Panc1 (cell line): ENCODE data around the gene MMP8. TPM values are rescaled to one million over a fixed set of nuclear protein-coding genes. Genes with fewer than 3 reads are reported as not detected.
"Not testable (repeated sequence)": the region's sequence is repeated elsewhere in the genome, so short reads cannot be mapped to it uniquely, and the experiment has no call there.

Experiments
- ATAC-seq: fragments of 200-7000 bp; cut with Tn5 transposase; 2 replicates; pipeline ENCODE4 v1.9.1; 2020; ENCODE audit warnings: mild to moderate bottlenecking, moderate library complexity
- BruUV-seq: library from RNA; stranded (reverse); fragments of 400-500 nt; replicated peaks from 2 replicates; lab custom pipeline; 2021; lab: Mats Ljungman, UMichigan
- CTCF ChIA-PET: fragments of 300-600 bp; sonication (Branson Sonifier 250); formaldehyde crosslinking; loops from one replicate; lab custom pipeline; 2022; ENCODE audit warnings: antibody characterized with exemption; lab: Charles Lee
- POLR2A ChIA-PET: fragments of 300-600 bp; sonication (Branson Sonifier 250); formaldehyde crosslinking; loops from one replicate; lab custom pipeline; 2022; ENCODE audit warnings: antibody characterized with exemption; lab: Charles Lee
- DNase-seq: peaks from one replicate; pipeline ENCODE4 v3.0.0-alpha.2; 2010; ENCODE audit warnings: low read depth, low spot score
- H3K27ac ChIP-seq: 2 replicates; pipeline ENCODE4 v1.5.1; 2011; ENCODE audit warnings: mild to moderate bottlenecking, low read length, inconsistent platforms
- H3K27me3 ChIP-seq: fragments of 200-500 bp; sonication (Bioruptor generic); 2 replicates; pipeline ENCODE4 v1.6.0; 2014; ENCODE audit warnings: low read length, inconsistent platforms; ENCODE audit not compliant: control insufficient read depth, insufficient read depth
- H3K36me3 ChIP-seq: fragments of 200-500 bp; sonication (Bioruptor generic); 2 replicates; pipeline ENCODE4 v1.5.1; 2014; ENCODE audit warnings: inconsistent platforms, mild to moderate bottlenecking, low read length, moderate library complexity; ENCODE audit not compliant: control insufficient read depth, insufficient read depth
- H3K4me1 ChIP-seq: 2 replicates; pipeline ENCODE4 v1.5.1; 2011; ENCODE audit warnings: inconsistent platforms, mild to moderate bottlenecking, low read length, moderate library complexity; ENCODE audit not compliant: control insufficient read depth, insufficient read depth
- H3K4me3 ChIP-seq, 2 experiments: 2 replicates each; pipeline ENCODE4 v1.5.1; 2011 to 2012; ENCODE audit warnings: low read depth in 2 of 2, low read length in 2 of 2, mild to moderate bottlenecking in 2 of 2, inconsistent platforms in 1 of 2, moderate library complexity in 1 of 2
- H3K9me3 ChIP-seq: fragments of 200-500 bp; sonication (Bioruptor generic); 2 replicates; pipeline ENCODE4 v1.5.1; 2014; ENCODE audit warnings: low read depth, mild to moderate bottlenecking, inconsistent platforms, low read length, moderate library complexity; ENCODE audit not compliant: control insufficient read depth, insufficient read depth
- POLR2AphosphoS5 ChIP-seq: IDR thresholded peaks from 2 replicates; pipeline ENCODE4 v1.6.1; 2012; ENCODE audit warnings: mild to moderate bottlenecking, low read depth, low read length, moderate library complexity
- REST ChIP-seq, 2 experiments: IDR thresholded peaks; 2 replicates each; pipeline ENCODE4 v1.6.1; 2011 to 2012; ENCODE audit warnings: low read depth in 2 of 2, control low read depth in 1 of 2, low read length in 1 of 2, mild to moderate bottlenecking in 1 of 2, moderate library complexity in 1 of 2; ENCODE audit not compliant: insufficient read depth in 1 of 2
- in situ Hi-C: cut with HindIII; loops from 2 replicates; pipeline ENCODE4 v1.10.0; 2016; ENCODE audit warnings: low sequenced_read_pairs, low pct_unique_long_range_greater_than_20kb
- intact Hi-C: fragments of 100-400 bp; cut with micrococcal nuclease; formaldehyde crosslinking; loops from one replicate; pipeline ENCODE4 v1.10.0; 2022; ENCODE audit not compliant: unreplicated experiment
- total RNA-seq: library from RNA; stranded (reverse); gene quantifications from one replicate; pipeline ENCODE4 v1.2.1, GENCODE V29; 2021; ENCODE audit not compliant: unreplicated experiment
- TF ChIP-seq, protein P1 (sequence below): fragments of 450-650 bp; IDR thresholded peaks from 2 replicates; pipeline ENCODE4 v1.5.1; 2017; ENCODE audit warnings: mild to moderate bottlenecking

MMP8 gene
- total RNA-seq, 1 experiment from 2014 or later = not detected

GRCh38 chr11:102734650-102735049 is 9.9 kb upstream of the MMP8 start:
- no peak for TF ChIP-seq REST (IDR thresholded peaks at IDR 0.05; ENCODE audit: insufficient read depth in 1 of 2, low read depth in 2 of 2, low read length in 1 of 2)
- TF ChIP-seq, protein P1, sequence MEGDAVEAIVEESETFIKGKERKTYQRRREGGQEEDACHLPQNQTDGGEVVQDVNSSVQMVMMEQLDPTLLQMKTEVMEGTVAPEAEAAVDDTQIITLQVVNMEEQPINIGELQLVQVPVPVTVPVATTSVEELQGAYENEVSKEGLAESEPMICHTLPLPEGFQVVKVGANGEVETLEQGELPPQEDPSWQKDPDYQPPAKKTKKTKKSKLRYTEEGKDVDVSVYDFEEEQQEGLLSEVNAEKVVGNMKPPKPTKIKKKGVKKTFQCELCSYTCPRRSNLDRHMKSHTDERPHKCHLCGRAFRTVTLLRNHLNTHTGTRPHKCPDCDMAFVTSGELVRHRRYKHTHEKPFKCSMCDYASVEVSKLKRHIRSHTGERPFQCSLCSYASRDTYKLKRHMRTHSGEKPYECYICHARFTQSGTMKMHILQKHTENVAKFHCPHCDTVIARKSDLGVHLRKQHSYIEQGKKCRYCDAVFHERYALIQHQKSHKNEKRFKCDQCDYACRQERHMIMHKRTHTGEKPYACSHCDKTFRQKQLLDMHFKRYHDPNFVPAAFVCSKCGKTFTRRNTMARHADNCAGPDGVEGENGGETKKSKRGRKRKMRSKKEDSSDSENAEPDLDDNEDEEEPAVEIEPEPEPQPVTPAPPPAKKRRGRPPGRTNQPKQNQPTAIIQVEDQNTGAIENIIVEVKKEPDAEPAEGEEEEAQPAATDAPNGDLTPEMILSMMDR = peak; percentile 13; the same call in 1 of the 2 replicates
- TF ChIP-seq POLR2AphosphoS5 = no peak
- in situ Hi-C loops (no loop called here), intact Hi-C loops (loop anchor here (5.0 kb wide), 1 partner anchor 323 kb away; no protein-coding TSS in a partner anchor)
- CTCF ChIA-PET = no interaction called here
- POLR2A ChIA-PET = no interaction called here
- no peak for DNase-seq
- peaks cover 16% of the 10 kb centered on the region for H3K27me3 ChIP-seq
- H3K4me1 ChIP-seq = no peaks in the 10 kb centered on the region
- ATAC-seq = no peak
- H3K27ac ChIP-seq = no peak overlapping the region
- H3K9me3 ChIP-seq = no peaks in the 10 kb centered on the region
- no peak overlapping the region for H3K4me3 ChIP-seq
- BruUV-seq = no TSS peak
- H3K36me3 ChIP-seq = no peaks in the 10 kb centered on the region

GRCh38 chr11:102733232-102733875 is 8.6 kb upstream of the MMP8 start:
- in situ Hi-C loops = no loop called here
- H3K27me3 ChIP-seq = peaks cover 16% of the 10 kb centered on the region
- ATAC-seq = peak; percentile 96
- H3K4me1 ChIP-seq = no peaks in the 10 kb centered on the region
- no peaks in the 10 kb centered on the region for H3K9me3 ChIP-seq
- intact Hi-C loops = loop anchor here (1.0 to 5.0 kb wide), 2 partner anchors 208 to 324 kb away; no protein-coding TSS in a partner anchor
- DNase-seq = peak; percentile 41
- no peak overlapping the region for H3K4me3 ChIP-seq
- TF ChIP-seq POLR2AphosphoS5 (no peak), REST (IDR thresholded peaks at IDR 0.05; ENCODE audit: insufficient read depth in 1 of 2, low read depth in 2 of 2, low read length in 1 of 2) (no peak)
- TF ChIP-seq, protein P1 = peak; percentile 98
- ChIA-PET POLR2A (no interaction called here), CTCF (no interaction called here)
- BruUV-seq = no TSS peak
- H3K36me3 ChIP-seq = no peaks in the 10 kb centered on the region
- H3K27ac ChIP-seq = no peak overlapping the region

GRCh38 chr11:102730944-102731343 is 6.2 kb upstream of the MMP8 start:
- H3K4me3 ChIP-seq, H3K36me3 ChIP-seq, CTCF ChIA-PET, POLR2A ChIA-PET, H3K9me3 ChIP-seq, H3K4me1 ChIP-seq, DNase-seq, in situ Hi-C loops, ATAC-seq, H3K27ac ChIP-seq, BruUV-seq: not testable (repeated sequence)
- peaks cover 13% of the 10 kb centered on the region for H3K27me3 ChIP-seq
- intact Hi-C loops = loop anchor here (5.0 kb wide), 1 partner anchor 326 kb away; no protein-coding TSS in a partner anchor
